Gastrocnemius medialis (tissue), 4 donors: ENCODE data around the gene RARG. TPM values are rescaled to one million over a fixed set of nuclear protein-coding genes. Genes with fewer than 3 reads are reported as not detected.
A peak's percentile ranks its signal among the peaks of the same experiment; 100 is the strongest.
"Not testable (repeated sequence)": the region's sequence is repeated elsewhere in the genome, so short reads cannot be mapped to it uniquely, and the experiment has no call there.

Source experiments
- ATAC-seq, 2 donors: fragments of 150-250 bp; one replicate each; pipeline ENCODE4 v1.9.1; 2016
- DNase-seq, 2 donors: peaks; one replicate each; pipeline ENCODE4 v3.0.0-alpha.2; 2019
- H3K27ac ChIP-seq, 4 donors: fragments of 200-600 bp; sonication (generic); 1 replicate in 1 of 4; 2 replicates in 3 of 4; pipeline ENCODE4 v1.5.1; 2016 to 2018; ENCODE audit warnings: mild to moderate bottlenecking in 2 of 4, moderate library complexity in 1 of 4
- H3K27me3 ChIP-seq, 3 donors: fragments of 200-600 bp; sonication (generic) in 2 of 3; 1 replicate in 1 of 3; 2 replicates in 2 of 3; pipeline versions ENCODE4 v1.5.1 to v1.6.0; 2016 to 2019; ENCODE audit warnings: mild to moderate bottlenecking in 1 of 3, moderate library complexity in 1 of 3
- H3K36me3 ChIP-seq, 2 donors: fragments of 200-600 bp; sonication (generic) in 1 of 2; one replicate each; pipeline ENCODE4 v1.5.1; 2017 to 2018
- H3K4me1 ChIP-seq, 2 donors: fragments of 200-600 bp; sonication (generic) in 1 of 2; one replicate each; pipeline ENCODE4 v1.5.1; 2016 to 2017; ENCODE audit warnings: mild to moderate bottlenecking in 2 of 2
- H3K4me3 ChIP-seq, 4 donors: fragments of 200-600 bp; sonication (generic) in 3 of 4; 1 replicate in 1 of 4; 2 replicates in 3 of 4; pipeline ENCODE4 v1.5.1; 2016 to 2019; ENCODE audit warnings: mild to moderate bottlenecking in 2 of 4
- H3K9me3 ChIP-seq, 3 donors: fragments of 200-600 bp; sonication (generic) in 2 of 3; 1 replicate in 1 of 3; 2 replicates in 2 of 3; pipeline ENCODE4 v1.5.1; 2016 to 2019
- CTCF ChIP-seq, 5 experiments: fragments of 450-650 bp in 3 of 5; fragments of 200-600 bp in 2 of 5; sonication (generic) in 2 of 5; IDR thresholded peaks in 4 of 5; conservative IDR thresholded peaks in 1 of 5; 1 replicate in 4 of 5; 2 replicates in 1 of 5; pipeline ENCODE4 v1.5.1; 2016 to 2019; ENCODE audit warnings: antibody characterized with exemption in 5 of 5, mild to moderate bottlenecking in 3 of 5, moderate library complexity in 3 of 5
- POLR2A ChIP-seq, 2 donors: fragments of 450-650 bp; IDR thresholded peaks; one replicate each; pipeline ENCODE4 v1.6.1; 2017; ENCODE audit warnings: antibody characterized with exemption in 2 of 2, mild to moderate bottlenecking in 2 of 2, moderate library complexity in 2 of 2
- in situ Hi-C, 4 donors: fragments of 200-750 bp; cut with MboI; loops; one replicate each; pipeline versions ENCODE4 v1.15.0 to v1.8.0; 2017; ENCODE audit warnings: low sequenced_read_pairs in 4 of 4
- intact Hi-C: fragments of 100-400 bp; cut with DNase I; formaldehyde crosslinking; loops from one replicate; pipeline ENCODE4 v1.15.1; 2023; ENCODE audit warnings: low total_unique reads
- total RNA-seq, 4 donors: library from RNA; depleted of rRNA; stranded (reverse); fragments of >200 nt; gene quantifications; one replicate each; pipeline versions ENCODE4 v1.1.0 to v1.2.3, GENCODE V29; 2016

RARG gene
- total RNA-seq, 4 donors from 2014 or later: 4.2 to 5.8 (median 4.9) TPM

GRCh38 chr12:53180931-53181645, 50.9 kb downstream of the RARG start:
- Histone ChIP-seq H3K36me3 (peaks cover 0 to 40% of the 10 kb centered on the region in 2 donors), H3K4me1 (peaks cover 37% of the 10 kb centered on the region in 2 donors), H3K4me3 (peak overlapping the region; percentile 63 to 95 (median 69)), H3K9me3 (no peaks in the 10 kb centered on the region), H3K27me3 (no peaks in the 10 kb centered on the region), H3K27ac (peak overlapping the region; percentile 85 to 97 (median 91))
- ATAC-seq (peak; percentile 65 to 68), DNase-seq (peak; percentile 54 to 66)
- TF ChIP-seq CTCF (IDR thresholded peaks at IDR 0.05 in 4 of 5, conservative IDR thresholded peaks at IDR 0.05 in 1 of 5): no peak
- no peak for TF ChIP-seq POLR2A (IDR thresholded peaks at IDR 0.05)
- intact Hi-C loops (loop anchor here (1.0 to 5.0 kb wide), 4 partner anchors 40 to 175 kb away; partner anchors contain the start of gene EIF4B), in situ Hi-C loops (loop anchor here in 2 of 4 donors (10.0 to 25.0 kb wide), 2 partner anchors 116 to 119 kb away; partner anchors contain the start of gene TNS2 (in 1 of the 2))

GRCh38 chr12:53180220-53180930, 51.6 kb downstream of the RARG start, which contains the start of the genes CSAD and ZNF740:
Gene CSAD (minus strand): TSS chr12:53180925. CDS start chr12:53173470, 7,455 bp downstream.
Gene ZNF740 (plus strand): TSS chr12:53180722. CDS start chr12:53181984, 1,262 bp downstream.
- Histone ChIP-seq H3K36me3 (peaks cover 0 to 33% of the 10 kb centered on the region in 2 donors), H3K27me3 (no peaks in the 10 kb centered on the region), H3K4me3 (peak within 1 kb of the TSS; percentile 63 to 95 (median 69)), H3K9me3 (no peaks in the 10 kb centered on the region), H3K4me1 (peaks cover 37% of the 10 kb centered on the region in 2 donors), H3K27ac (peak within 1 kb of the TSS; percentile 85 to 97 (median 91))
- peak; percentile 98 for DNase-seq
- in situ Hi-C loops (loop anchor here in 2 of 4 donors (10.0 to 25.0 kb wide), 2 partner anchors 116 to 118 kb away; partner anchors contain the start of gene TNS2 (in 1 of the 2)), intact Hi-C loops (loop anchor here (1.0 to 5.0 kb wide), 4 partner anchors 41 to 174 kb away; partner anchors contain the start of gene EIF4B)
- TF ChIP-seq POLR2A (IDR thresholded peaks at IDR 0.05) (peak; percentile 71 to 79), CTCF (IDR thresholded peaks at IDR 0.05 in 4 of 5, conservative IDR thresholded peaks at IDR 0.05 in 1 of 5) (no peak)
- ATAC-seq: peak; percentile 92 to 95

- Histone ChIP-seq H3K36me3 (peaks cover 0 to 27% of the 10 kb centered on the region in 2 donors), H3K9me3 (no peaks in the 10 kb centered on the region), H3K4me1 (peaks cover 34 to 37% of the 10 kb centered on the region in 2 donors), H3K27ac (peak overlapping the region; percentile 85 to 97 (median 91)), H3K4me3 (peak overlapping the region; percentile 63 to 95 (median 69)), H3K27me3 (no peaks in the 10 kb centered on the region)
- in situ Hi-C loops (loop anchor here in 2 of 4 donors (10.0 to 25.0 kb wide), 2 partner anchors 115 to 117 kb away; partner anchors contain the start of gene TNS2 (in 1 of the 2)), intact Hi-C loops (loop anchor here (1.0 to 5.0 kb wide), 4 partner anchors 42 to 173 kb away; partner anchors contain the start of gene EIF4B)
- DNase-seq (no peak), ATAC-seq (peak; percentile 53 to 59)
- TF ChIP-seq CTCF (IDR thresholded peaks at IDR 0.05 in 4 of 5, conservative IDR thresholded peaks at IDR 0.05 in 1 of 5): no peak
- TF ChIP-seq POLR2A (IDR thresholded peaks at IDR 0.05): no peak
Observed at GRCh38 chr12:53179687-53180219, 52.3 kb downstream of the RARG start.

GRCh38 chr12:53178803-53179202, 53.2 kb downstream of the RARG start:
- not testable (repeated sequence) for DNase-seq, ATAC-seq
- H3K27ac ChIP-seq: peak overlapping the region in 1 of 4 donors; percentile 97

GRCh38 chr12:53177447-53177846, 54.6 kb downstream of the RARG start:
- H3K27ac ChIP-seq, intact Hi-C loops: not testable (repeated sequence)

More at GRCh38 chr12:53178803-53179202, 53.2 kb downstream of the RARG start:
- H3K4me3 ChIP-seq, intact Hi-C loops, H3K27me3 ChIP-seq, H3K9me3 ChIP-seq: not testable (repeated sequence)
- Histone ChIP-seq H3K4me1 (peaks cover 33 to 34% of the 10 kb centered on the region in 2 donors), H3K36me3 (peaks cover 0 to 19% of the 10 kb centered on the region in 2 donors)
- in situ Hi-C loops: loop anchor here in 1 of 4 donors (25.0 kb wide), 1 partner anchor 117 kb away; the partner anchor contains the start of gene TNS2

More at GRCh38 chr12:53177447-53177846, 54.6 kb downstream of the RARG start:
- H3K4me3 ChIP-seq, DNase-seq, ATAC-seq, H3K27me3 ChIP-seq, H3K36me3 ChIP-seq, H3K9me3 ChIP-seq: not testable (repeated sequence)
- in situ Hi-C loops: loop anchor here in 1 of 4 donors (25.0 kb wide), 1 partner anchor 115 kb away; the partner anchor contains the start of gene TNS2
- peaks cover 20 to 21% of the 10 kb centered on the region in 2 donors for H3K4me1 ChIP-seq
